Progenitor cell of endocrine pancreas (in vitro differentiated cells): Measurements from ENCODE around the gene SLC17A7. TPM values are rescaled to one million over a fixed set of nuclear protein-coding genes. Genes with fewer than 3 reads are reported as not detected.

Source experiments
- DNase-seq: peaks from one replicate; pipeline ENCODE4 v3.0.0; 2021; ENCODE audit warnings: low spot score; ENCODE audit not compliant: unreplicated experiment
- H3K27ac Mint-ChIP-seq: 2 replicates; pipeline ENCODE4 v1.8.0; 2021; ENCODE audit warnings: mild to moderate bottlenecking, moderate library complexity, mixed read lengths
- H3K27me3 Mint-ChIP-seq: 2 replicates; pipeline ENCODE4 v1.8.0; 2021; ENCODE audit warnings: mixed read lengths
- H3K36me3 Mint-ChIP-seq: 2 replicates; pipeline ENCODE4 v1.8.0; 2022; ENCODE audit warnings: mixed read lengths; ENCODE audit not compliant: insufficient read depth
- H3K4me1 Mint-ChIP-seq: 2 replicates; pipeline ENCODE4 v1.8.0; 2021; ENCODE audit warnings: low read depth, mixed read lengths
- H3K4me3 Mint-ChIP-seq: 2 replicates; pipeline ENCODE4 v1.8.0; 2021; ENCODE audit warnings: low read depth, mild to moderate bottlenecking, moderate library complexity, mixed read lengths
- H3K9me3 Mint-ChIP-seq: 2 replicates; pipeline ENCODE4 v1.8.0; 2021; ENCODE audit warnings: low read depth, mixed read lengths
- total RNA-seq: library from RNA; stranded (reverse); gene quantifications from 2 replicates; pipeline ENCODE4 v1.2.1, GENCODE V29; 2021
- TF ChIP-seq, protein P1 (sequence below): fragments of 200-600 bp; sonication (generic); IDR thresholded peaks from one replicate; pipeline ENCODE4 v1.5.0; 2021; ENCODE audit warnings: antibody characterized with exemption, mild to moderate bottlenecking; ENCODE audit not compliant: unreplicated experiment

SLC17A7 gene
- total RNA-seq, 1 donor from 2014 or later, result 0.29 TPM

DNA sequence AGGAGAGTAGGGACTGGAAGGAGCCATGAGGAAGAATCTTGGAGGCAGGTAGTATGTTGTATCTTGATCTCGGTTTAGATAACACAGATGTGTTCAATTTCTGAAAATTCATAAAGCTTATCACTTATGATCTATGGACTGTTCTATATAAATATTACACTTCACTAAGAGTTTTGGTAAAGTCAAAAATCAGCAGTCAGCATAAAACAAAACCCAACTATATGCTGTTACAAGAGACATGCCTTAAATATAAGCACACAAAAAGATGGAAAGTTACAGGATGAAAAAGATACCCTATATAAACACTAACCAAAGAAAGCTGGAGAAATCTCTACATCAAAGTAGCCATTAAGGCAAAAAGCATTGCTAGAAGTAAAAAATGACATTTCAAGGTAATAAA is 57.7 kb downstream of the SLC17A7 start:
- peaks cover 1% of the 10 kb centered on the region for H3K36me3 Mint-ChIP-seq
- H3K27ac Mint-ChIP-seq, result no peak overlapping the region
- no peak for DNase-seq
- TF ChIP-seq, protein P1, sequence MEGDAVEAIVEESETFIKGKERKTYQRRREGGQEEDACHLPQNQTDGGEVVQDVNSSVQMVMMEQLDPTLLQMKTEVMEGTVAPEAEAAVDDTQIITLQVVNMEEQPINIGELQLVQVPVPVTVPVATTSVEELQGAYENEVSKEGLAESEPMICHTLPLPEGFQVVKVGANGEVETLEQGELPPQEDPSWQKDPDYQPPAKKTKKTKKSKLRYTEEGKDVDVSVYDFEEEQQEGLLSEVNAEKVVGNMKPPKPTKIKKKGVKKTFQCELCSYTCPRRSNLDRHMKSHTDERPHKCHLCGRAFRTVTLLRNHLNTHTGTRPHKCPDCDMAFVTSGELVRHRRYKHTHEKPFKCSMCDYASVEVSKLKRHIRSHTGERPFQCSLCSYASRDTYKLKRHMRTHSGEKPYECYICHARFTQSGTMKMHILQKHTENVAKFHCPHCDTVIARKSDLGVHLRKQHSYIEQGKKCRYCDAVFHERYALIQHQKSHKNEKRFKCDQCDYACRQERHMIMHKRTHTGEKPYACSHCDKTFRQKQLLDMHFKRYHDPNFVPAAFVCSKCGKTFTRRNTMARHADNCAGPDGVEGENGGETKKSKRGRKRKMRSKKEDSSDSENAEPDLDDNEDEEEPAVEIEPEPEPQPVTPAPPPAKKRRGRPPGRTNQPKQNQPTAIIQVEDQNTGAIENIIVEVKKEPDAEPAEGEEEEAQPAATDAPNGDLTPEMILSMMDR, result no peak
- H3K4me1 Mint-ChIP-seq, result no peaks in the 10 kb centered on the region
- H3K4me3 Mint-ChIP-seq, result no peak overlapping the region
- H3K9me3 Mint-ChIP-seq, result peaks cover 11% of the 10 kb centered on the region
- H3K27me3 Mint-ChIP-seq, result peaks cover 9% of the 10 kb centered on the region

DNA sequence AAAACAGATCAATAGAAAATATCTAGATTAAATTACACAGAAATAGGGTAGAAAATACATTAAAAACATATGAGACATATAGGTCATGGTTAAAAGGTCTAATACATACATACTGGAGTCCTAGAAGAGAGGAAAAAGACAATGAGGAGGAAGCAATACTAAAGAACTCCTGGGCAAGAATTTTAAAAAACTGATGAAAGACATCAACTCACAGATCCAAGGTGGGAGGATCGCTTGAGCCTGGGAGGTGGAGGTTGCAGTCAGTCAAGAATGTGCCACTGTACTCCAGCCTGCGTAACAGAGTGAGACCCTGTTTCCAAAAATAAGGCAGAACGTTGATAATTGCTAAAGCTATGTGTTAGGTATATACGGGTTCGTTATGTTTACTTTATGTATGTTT is 58.7 kb downstream of the SLC17A7 start:
- H3K27ac Mint-ChIP-seq, result no peak overlapping the region
- H3K4me1 Mint-ChIP-seq, result no peaks in the 10 kb centered on the region
- TF ChIP-seq, protein P1, result no peak
- DNase-seq, result no peak
- no peak overlapping the region for H3K4me3 Mint-ChIP-seq
- peaks cover 1% of the 10 kb centered on the region for H3K36me3 Mint-ChIP-seq
- peaks cover 11% of the 10 kb centered on the region for H3K9me3 Mint-ChIP-seq
- peaks cover 10% of the 10 kb centered on the region for H3K27me3 Mint-ChIP-seq

DNA sequence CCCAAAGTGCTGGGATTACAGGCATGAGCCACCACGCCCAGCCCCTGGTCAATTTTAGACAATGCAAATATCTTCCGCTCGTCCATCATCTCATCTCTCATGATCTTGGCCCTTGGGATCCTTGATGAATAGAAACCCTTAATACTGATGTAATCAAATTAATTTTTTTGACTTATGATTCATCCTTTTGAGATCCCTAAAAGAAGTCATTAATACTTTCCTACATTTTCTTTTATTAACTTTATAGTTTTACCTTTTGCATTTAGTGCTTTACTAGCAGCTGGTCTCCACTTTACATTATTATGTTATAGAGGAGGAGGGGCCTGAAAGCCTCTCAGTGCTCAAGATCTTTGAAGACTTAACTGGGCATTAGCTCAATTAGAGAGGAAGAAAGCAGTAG is 60.9 kb downstream of the SLC17A7 start:
- Mint-ChIP-seq H3K4me1 (no peaks in the 10 kb centered on the region), H3K9me3 (peaks cover 11% of the 10 kb centered on the region), H3K4me3 (no peak overlapping the region), H3K27me3 (peaks cover 12% of the 10 kb centered on the region), H3K36me3 (peaks cover 1% of the 10 kb centered on the region), H3K27ac (no peak overlapping the region)
- TF ChIP-seq, protein P1, result no peak
- no peak for DNase-seq

Other genes starting within 250 kb of the SLC17A7 start
- gene SLC6A16, start 116.3 kb downstream of the SLC17A7 start, total RNA-seq, result 10.5 and 11.8 TPM in 2 replicates
- not detected in 2 replicates for gene CD37, start 106.1 kb downstream of the SLC17A7 start, total RNA-seq
- 226 and 235 TPM in 2 replicates for gene TEAD2, start 79.1 kb downstream of the SLC17A7 start, total RNA-seq
- 3.6 and 5.2 TPM in 2 replicates for gene DKKL1, start 77.7 kb downstream of the SLC17A7 start, total RNA-seq
- gene KASH5, start 53.3 kb downstream of the SLC17A7 start, total RNA-seq, result not detected in 2 replicates
- not detected in 2 replicates for gene PTH2, start 18.1 kb downstream of the SLC17A7 start, total RNA-seq
- not detected in 2 replicates for gene GFY, start 16.1 kb downstream of the SLC17A7 start, total RNA-seq
- 125 TPM in 2 replicates for gene PIH1D1, start 10.3 kb upstream of the SLC17A7 start, total RNA-seq
- 44.2 and 46.0 TPM in 2 replicates for gene ALDH16A1, start 11.7 kb upstream of the SLC17A7 start, total RNA-seq
- gene FLT3LG, start 32.7 kb upstream of the SLC17A7 start, total RNA-seq, result 0.96 and 1.1 TPM in 2 replicates
- 2,665 and 2,783 TPM in 2 replicates for gene RPL13A, start 46.1 kb upstream of the SLC17A7 start, total RNA-seq
- gene RPS11, start 54.9 kb upstream of the SLC17A7 start, total RNA-seq, result 2,272 and 2,377 TPM in 2 replicates
- gene FCGRT, start 71.1 kb upstream of the SLC17A7 start, total RNA-seq, result 153 and 169 TPM in 2 replicates
- gene RCN3, start 86.5 kb upstream of the SLC17A7 start, total RNA-seq, result 43.4 and 58.0 TPM in 2 replicates
- gene NOSIP, start 139.0 kb upstream of the SLC17A7 start, total RNA-seq, result 75.0 and 82.1 TPM in 2 replicates
- 6.8 and 8.3 TPM in 2 replicates for gene PRRG2, start 139.8 kb upstream of the SLC17A7 start, total RNA-seq
- gene PRR12, start 149.7 kb upstream of the SLC17A7 start, total RNA-seq, result 61.2 and 64.5 TPM in 2 replicates
- gene RRAS, start 198.6 kb upstream of the SLC17A7 start, total RNA-seq, result 2.6 and 3.9 TPM in 2 replicates
- gene SCAF1, start 200.7 kb upstream of the SLC17A7 start, total RNA-seq, result 83.2 and 90.7 TPM in 2 replicates
- gene IRF3, start 224.3 kb upstream of the SLC17A7 start, total RNA-seq, result 103 and 110 TPM in 2 replicates
- gene BCL2L12, start 224.4 kb upstream of the SLC17A7 start, total RNA-seq, result 58.5 and 59.0 TPM in 2 replicates
- 299 and 306 TPM in 2 replicates for gene PRMT1, start 235.7 kb upstream of the SLC17A7 start, total RNA-seq
- gene ADM5, start 248.1 kb upstream of the SLC17A7 start, total RNA-seq, result 7.7 TPM in 2 replicates
- gene CPT1C, start 249.6 kb upstream of the SLC17A7 start, total RNA-seq, result 49.9 and 53.1 TPM in 2 replicates